T-cell (primary cell): ENCODE measurements around the gene TAOK1. TPM values are rescaled to one million over a fixed set of nuclear protein-coding genes. Genes with fewer than 3 reads are reported as not detected.

ENCODE experiments used
- ATAC-seq, 4 experiments: fragments of 200-7000 bp in 3 of 4; fragments of 150-1000 bp in 1 of 4; cut with Tn5 transposase; replicated peaks in 1 of 4; 1 replicate in 3 of 4; 2 replicates in 1 of 4; pipeline ENCODE4 v1.10.0; 2021; ENCODE audit warnings: moderate library complexity in 3 of 4, mild to moderate bottlenecking in 2 of 4, moderate number of reproducible peaks in 1 of 4
- CTCF ChIA-PET, 2 donors: fragments of 300-600 bp; sonication (Branson Sonifier 250); formaldehyde crosslinking; loops; one replicate each; lab custom pipeline; 2022; ENCODE audit warnings: antibody characterized with exemption in 2 of 2; lab: Charles Lee
- POLR2A ChIA-PET, 2 donors: fragments of 300-600 bp; sonication (Branson Sonifier 250); formaldehyde crosslinking; loops; one replicate each; lab custom pipeline; 2022; ENCODE audit warnings: antibody characterized with exemption in 2 of 2; lab: Charles Lee
- DNase-seq, 35 experiments: peaks; one replicate each; pipeline versions ENCODE4 v3.0.0 to v3.0.0-alpha.2; 2013 to 2023
- H3K27ac ChIP-seq: one replicate; pipeline ENCODE4 v1.5.1; 2013; ENCODE audit warnings: low read length
- H3K27me3 ChIP-seq, 2 experiments: replicated peaks in 1 of 2; 1 replicate in 1 of 2; 2 replicates in 1 of 2; pipeline versions ENCODE4 v1.6.1 to v1.7.0; 2013; ENCODE audit warnings: low read length in 1 of 2, mixed read lengths in 1 of 2; ENCODE audit not compliant: control insufficient read depth in 2 of 2, insufficient read depth in 2 of 2; ENCODE audit errors: extremely low read depth in 1 of 2
- H3K36me3 ChIP-seq, 2 donors: 1 replicate in 1 of 2; 2 replicates in 1 of 2; pipeline versions ENCODE4 v1.6.1 to v1.7.0; 2013; ENCODE audit warnings: low read length in 1 of 2; ENCODE audit not compliant: control insufficient read depth in 2 of 2, insufficient read depth in 1 of 2; ENCODE audit errors: extremely low read depth in 1 of 2
- H3K4me1 ChIP-seq, 2 experiments: 1 replicate in 1 of 2; 2 replicates in 1 of 2; pipeline versions ENCODE4 v1.6.1 to v1.7.0; 2013; ENCODE audit warnings: low read length in 2 of 2, mixed read lengths in 1 of 2; ENCODE audit not compliant: insufficient read depth in 2 of 2, control insufficient read depth in 1 of 2; ENCODE audit errors: extremely low read depth in 1 of 2
- H3K4me3 ChIP-seq, 2 donors: 1 replicate in 1 of 2; 2 replicates in 1 of 2; pipeline versions ENCODE4 v1.5.1 to v1.7.0; 2013; ENCODE audit warnings: mild to moderate bottlenecking in 2 of 2, low read length in 1 of 2, moderate library complexity in 1 of 2; ENCODE audit not compliant: control insufficient read depth in 1 of 2; ENCODE audit errors: extremely low read depth in 1 of 2
- H3K9me3 ChIP-seq: 2 replicates; pipeline ENCODE4 v1.7.0; 2013
- H3K27ac Mint-ChIP-seq, 2 donors: one replicate each; pipeline ENCODE4 v1.8.0; 2020 to 2021; ENCODE audit warnings: mild to moderate bottlenecking in 2 of 2, mixed read lengths in 2 of 2
- H3K27me3 Mint-ChIP-seq, 2 donors: one replicate each; pipeline ENCODE4 v1.8.0; 2021 to 2022; ENCODE audit warnings: mixed read lengths in 2 of 2
- H3K36me3 Mint-ChIP-seq: one replicate; pipeline ENCODE4 v1.8.0; 2021; ENCODE audit warnings: mixed read lengths
- H3K4me1 Mint-ChIP-seq, 3 donors: one replicate each; pipeline ENCODE4 v1.8.0; 2020 to 2022; ENCODE audit warnings: mixed read lengths in 3 of 3, mild to moderate bottlenecking in 1 of 3
- H3K4me3 Mint-ChIP-seq, 3 donors: one replicate each; pipeline ENCODE4 v1.8.0; 2020 to 2022; ENCODE audit warnings: mild to moderate bottlenecking in 3 of 3, mixed read lengths in 3 of 3, moderate library complexity in 3 of 3
- H3K9me3 Mint-ChIP-seq, 3 donors: one replicate each; pipeline ENCODE4 v1.8.0; 2020 to 2022; ENCODE audit warnings: mixed read lengths in 3 of 3
- WGBS: methylation state at CpG from one replicate; pipeline ENCODE4 v1.1.5; 2013; ENCODE audit warnings: missing lambda C conversion rate; ENCODE audit not compliant: insufficient coverage; 5-methylcytosine and 5-hydroxymethylcytosine counted together
- total RNA-seq, 35 experiments: library from RNA in 6 of 35; stranded (reverse) in 6 of 35; fragments of 120-200 nt in 1 of 35; gene quantifications; one replicate each; pipeline versions ENCODE4 v1.2.1 to v1.2.4 and lab custom pipeline; 2013 to 2026

TAOK1 gene
- total RNA-seq, 5 donors from 2014 or later (not counting 1 experiment from before 2014, with no cell fraction given), result 57.7 to 63.4 (median 61.7) TPM

GRCh38 chr17:29585080-29585751, 195.1 kb downstream of the TAOK1 start:
- peaks cover 6% of the 10 kb centered on the region for H3K36me3 Mint-ChIP-seq
- peak overlapping the region in 2 of 3 donors; percentile 39 to 48 for H3K4me3 Mint-ChIP-seq
- H3K36me3 ChIP-seq, result peaks cover 15 to 22% of the 10 kb centered on the region in 2 donors
- no peaks in the 10 kb centered on the region for H3K9me3 Mint-ChIP-seq
- H3K27me3 ChIP-seq, result no peaks in the 10 kb centered on the region
- POLR2A ChIA-PET, result no interaction called here
- CTCF ChIA-PET, result interaction anchor here (0.7 to 1.6 kb wide), 4 partner anchors 30 to 758 kb away, joined by 3 to 5 read pairs (median 4); no protein-coding TSS in a partner anchor
- H3K9me3 ChIP-seq, result no peaks in the 10 kb centered on the region
- peak overlapping the region in 1 of 2 donors; percentile 56 for H3K4me3 ChIP-seq
- H3K4me1 ChIP-seq, result peaks cover 18 to 64% of the 10 kb centered on the region in 2 experiments
- peak in 6 of 35 experiments; percentile 11 to 55 (median 36) for DNase-seq
- no peaks in the 10 kb centered on the region for H3K27me3 Mint-ChIP-seq
- 55% methylated on average over 3 of the region's 8 CpGs for WGBS
- H3K4me1 Mint-ChIP-seq, result peaks cover 55 to 56% (median 56%) of the 10 kb centered on the region in 3 donors
- peak overlapping the region; percentile 66 to 86 for H3K27ac Mint-ChIP-seq
- peak overlapping the region; percentile 28 for H3K27ac ChIP-seq
- ATAC-seq, result no peak

- H3K27ac Mint-ChIP-seq, result peak overlapping the region; percentile 92 to 94
- CTCF ChIA-PET, result interaction anchor here in 1 of 2 donors (0.6 to 2.0 kb wide), 3 partner anchors 19 to 191 kb away, joined by 3 to 10 read pairs (median 4); partner anchors contain the start of gene TP53I13
- H3K9me3 ChIP-seq, result no peaks in the 10 kb centered on the region
- H3K4me3 ChIP-seq, result no peak overlapping the region
- no peaks in the 10 kb centered on the region for H3K27me3 ChIP-seq
- DNase-seq (no peak), ATAC-seq (no peak)
- POLR2A ChIA-PET, result no interaction called here
- H3K4me1 Mint-ChIP-seq, result peaks cover 65 to 68% (median 68%) of the 10 kb centered on the region in 3 donors
- peak overlapping the region; percentile 87 to 93 (median 89) for H3K4me3 Mint-ChIP-seq
- 96% methylated on average over 3 of the region's 9 CpGs for whole genome bisulfite sequencing
- peaks cover 3% of the 10 kb centered on the region for H3K36me3 Mint-ChIP-seq
- H3K36me3 ChIP-seq, result peaks cover 6 to 17% of the 10 kb centered on the region in 2 donors
- no peaks in the 10 kb centered on the region for H3K9me3 Mint-ChIP-seq
- H3K27me3 Mint-ChIP-seq, result no peaks in the 10 kb centered on the region
- no peak overlapping the region for H3K27ac ChIP-seq
- H3K4me1 ChIP-seq, result peaks cover 30 to 70% of the 10 kb centered on the region in 2 experiments
These were observed 196.7 kb downstream of the TAOK1 start for GRCh38 chr17:29586676-29587469.

- peak overlapping the region; percentile 87 to 93 (median 89) for H3K4me3 Mint-ChIP-seq
- ATAC-seq, result no peak
- H3K9me3 ChIP-seq, result no peaks in the 10 kb centered on the region
- peak overlapping the region in 1 of 2 donors; percentile 75 for H3K4me3 ChIP-seq
- POLR2A ChIA-PET, result no interaction called here
- DNase-seq, result no peak
- peak overlapping the region; percentile 92 to 94 for H3K27ac Mint-ChIP-seq
- H3K4me1 Mint-ChIP-seq, result peaks cover 69 to 75% (median 72%) of the 10 kb centered on the region in 3 donors
- 75% methylated on average over 2 of the region's 6 CpGs for WGBS
- no peaks in the 10 kb centered on the region for H3K27me3 Mint-ChIP-seq
- no peaks in the 10 kb centered on the region for H3K27me3 ChIP-seq
- peaks cover 36 to 77% of the 10 kb centered on the region in 2 experiments for H3K4me1 ChIP-seq
- CTCF ChIA-PET, result interaction anchor here in 1 of 2 donors (0.9 to 2.0 kb wide), 3 partner anchors 19 to 33 kb away, joined by 3 to 10 read pairs (median 4); partner anchors contain the start of gene TP53I13
- peaks cover 5 to 11% of the 10 kb centered on the region in 2 donors for H3K36me3 ChIP-seq
- H3K9me3 Mint-ChIP-seq, result no peaks in the 10 kb centered on the region
- H3K36me3 Mint-ChIP-seq, result no peaks in the 10 kb centered on the region
- H3K27ac ChIP-seq, result no peak overlapping the region
These were observed 197.4 kb downstream of the TAOK1 start for GRCh38 chr17:29587591-29587990.

- peaks cover 37 to 81% of the 10 kb centered on the region in 2 experiments for H3K4me1 ChIP-seq
- POLR2A ChIA-PET, result no interaction called here
- 3% methylated on average over 3 of the region's 8 CpGs for WGBS
- H3K36me3 ChIP-seq, result peaks cover under 1 to 6% of the 10 kb centered on the region in 2 donors
- no peaks in the 10 kb centered on the region for H3K27me3 ChIP-seq
- no peaks in the 10 kb centered on the region for H3K9me3 ChIP-seq
- ATAC-seq (no peak), DNase-seq (no peak)
- Mint-ChIP-seq H3K27me3 (no peaks in the 10 kb centered on the region), H3K4me1 (peaks cover 69 to 78% (median 75%) of the 10 kb centered on the region in 3 donors), H3K36me3 (no peaks in the 10 kb centered on the region), H3K4me3 (peak overlapping the region; percentile 87 to 93 (median 89)), H3K27ac (peak overlapping the region; percentile 92 to 94), H3K9me3 (no peaks in the 10 kb centered on the region)
- CTCF ChIA-PET, result interaction anchor here in 1 of 2 donors (0.9 to 2.0 kb wide), 3 partner anchors 20 to 32 kb away, joined by 3 to 10 read pairs (median 4); partner anchors contain the start of gene TP53I13
- peak overlapping the region; percentile 11 for H3K27ac ChIP-seq
- peak overlapping the region; percentile 75 to 80 for H3K4me3 ChIP-seq
These were observed 197.9 kb downstream of the TAOK1 start for GRCh38 chr17:29588017-29588561.

- Histone ChIP-seq H3K27ac (peak overlapping the region; percentile 11), H3K4me1 (peaks cover 38 to 84% of the 10 kb centered on the region in 2 experiments), H3K36me3 (no peaks in the 10 kb centered on the region), H3K4me3 (peak overlapping the region; percentile 75 to 80), H3K27me3 (peaks cover 0 to 2% of the 10 kb centered on the region in 2 experiments), H3K9me3 (no peaks in the 10 kb centered on the region)
- WGBS, result under 1% methylated on average over 70 of the region's 72 CpGs
- ATAC-seq (peak; percentile 12 to 37 (median 25)), DNase-seq (peak in 14 of 35 experiments; percentile 8 to 62 (median 38))
- H3K4me1 Mint-ChIP-seq, result peaks cover 67 to 75% (median 75%) of the 10 kb centered on the region in 3 donors
- CTCF ChIA-PET, result interaction anchor here in 1 of 2 donors (1.2 to 2.0 kb wide), 2 partner anchors 28 to 32 kb away, joined by 4 to 10 read pairs; no protein-coding TSS in a partner anchor
- H3K27me3 Mint-ChIP-seq, result no peaks in the 10 kb centered on the region
- POLR2A ChIA-PET, result no interaction called here
- H3K36me3 Mint-ChIP-seq, result no peaks in the 10 kb centered on the region
- H3K4me3 Mint-ChIP-seq, result peak overlapping the region; percentile 87 to 93 (median 89)
- no peaks in the 10 kb centered on the region for H3K9me3 Mint-ChIP-seq
- peak overlapping the region; percentile 92 to 94 for H3K27ac Mint-ChIP-seq
These were observed 198.6 kb downstream of the TAOK1 start for GRCh38 chr17:29588562-29589411.
